Endothelial cell of umbilical vein (primary cell): ENCODE results near the gene MME.

Source experiments
- EZH2 ChIP-seq: IDR thresholded peaks from 2 replicates; pipeline ENCODE4 v1.6.1; 2012; ENCODE audit warnings: borderline replicate concordance, low read depth, mild to moderate bottlenecking, moderate library complexity, low read length, inconsistent platforms; ENCODE audit not compliant: severe bottlenecking
- MYC ChIP-seq: IDR thresholded peaks from one replicate; pipeline ENCODE4 v1.6.1; 2011; ENCODE audit warnings: mild to moderate bottlenecking, low read depth, low read length
- TF ChIP-seq, protein P1 (sequence below), 2 donors: IDR thresholded peaks; 1 replicate in 1 of 2; 2 replicates in 1 of 2; pipeline ENCODE4 v1.5.1; 2011; ENCODE audit warnings: low read length in 2 of 2, mild to moderate bottlenecking in 2 of 2, moderate library complexity in 2 of 2, control low read depth in 1 of 2, inconsistent platforms in 1 of 2, low read depth in 1 of 2; ENCODE audit not compliant: insufficient read depth in 1 of 2; ENCODE audit errors: extremely low read depth in 1 of 2

- no peak for TF ChIP-seq MYC
- TF ChIP-seq, protein P1, sequence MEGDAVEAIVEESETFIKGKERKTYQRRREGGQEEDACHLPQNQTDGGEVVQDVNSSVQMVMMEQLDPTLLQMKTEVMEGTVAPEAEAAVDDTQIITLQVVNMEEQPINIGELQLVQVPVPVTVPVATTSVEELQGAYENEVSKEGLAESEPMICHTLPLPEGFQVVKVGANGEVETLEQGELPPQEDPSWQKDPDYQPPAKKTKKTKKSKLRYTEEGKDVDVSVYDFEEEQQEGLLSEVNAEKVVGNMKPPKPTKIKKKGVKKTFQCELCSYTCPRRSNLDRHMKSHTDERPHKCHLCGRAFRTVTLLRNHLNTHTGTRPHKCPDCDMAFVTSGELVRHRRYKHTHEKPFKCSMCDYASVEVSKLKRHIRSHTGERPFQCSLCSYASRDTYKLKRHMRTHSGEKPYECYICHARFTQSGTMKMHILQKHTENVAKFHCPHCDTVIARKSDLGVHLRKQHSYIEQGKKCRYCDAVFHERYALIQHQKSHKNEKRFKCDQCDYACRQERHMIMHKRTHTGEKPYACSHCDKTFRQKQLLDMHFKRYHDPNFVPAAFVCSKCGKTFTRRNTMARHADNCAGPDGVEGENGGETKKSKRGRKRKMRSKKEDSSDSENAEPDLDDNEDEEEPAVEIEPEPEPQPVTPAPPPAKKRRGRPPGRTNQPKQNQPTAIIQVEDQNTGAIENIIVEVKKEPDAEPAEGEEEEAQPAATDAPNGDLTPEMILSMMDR (IDR thresholded peaks at IDR 0.05; ENCODE audit: extremely low read depth in 1 of 2, insufficient read depth in 1 of 2, low read depth in 1 of 2, low read length in 2 of 2), result no peak
- TF ChIP-seq EZH2, result no peak
Measured at GRCh38 chr3:155049959-155050358, 30.2 kb upstream of the MME start.
